Kidney tubule cell (primary cell): ENCODE results near the gene SPSB3.

Source experiments
- DNase-seq: peaks from one replicate; pipeline ENCODE4 v3.0.0-alpha.2; 2018; ENCODE audit warnings: low spot score

SPSB3 gene

GRCh38 chr16:1788708-1789100 is 6.3 kb upstream of the SPSB3 start:
- no peak for DNase-seq

GRCh38 chr16:1788095-1788707 is 5.8 kb upstream of the SPSB3 start:
- no peak for DNase-seq

- DNase-seq, result no peak
These were observed 5.1 kb upstream of the SPSB3 start for GRCh38 chr16:1787322-1788094.

- no peak for DNase-seq
These were observed 4.6 kb upstream of the SPSB3 start for GRCh38 chr16:1787056-1787321.

GRCh38 chr16:1786242-1787055 is 4.1 kb upstream of the SPSB3 start:
- no peak for DNase-seq

GRCh38 chr16:1785846-1786170 is 3.4 kb upstream of the SPSB3 start:
- no peak for DNase-seq

- no peak for DNase-seq
These were observed 2.8 kb upstream of the SPSB3 start for GRCh38 chr16:1784977-1785845.

GRCh38 chr16:1781758-1782407 is 488 bp downstream of the SPSB3 start:
- peak; percentile 79 for DNase-seq

GRCh38 chr16:1781254-1781653 is 1.1 kb downstream of the SPSB3 start:
- DNase-seq, result no peak

- DNase-seq, result no peak
These were observed 1.7 kb downstream of the SPSB3 start for GRCh38 chr16:1780677-1781072.

GRCh38 chr16:1779741-1780676 is 2.4 kb downstream of the SPSB3 start:
- no peak for DNase-seq

GRCh38 chr16:1779234-1779701 is 3.1 kb downstream of the SPSB3 start:
- DNase-seq, result no peak

GRCh38 chr16:1778200-1779179 is 3.9 kb downstream of the SPSB3 start:
- no peak for DNase-seq

GRCh38 chr16:1777375-1778199 is 4.8 kb downstream of the SPSB3 start:
- no peak for DNase-seq

GRCh38 chr16:1776991-1777374 is 5.4 kb downstream of the SPSB3 start:
- no peak for DNase-seq

- no peak for DNase-seq
These were observed 5.8 kb downstream of the SPSB3 start for GRCh38 chr16:1776672-1776955.

- DNase-seq, result no peak
These were observed 6.3 kb downstream of the SPSB3 start for GRCh38 chr16:1775846-1776671.
